ENCODE results near the gene UVSSA. TPM values are rescaled to one million over a fixed set of nuclear protein-coding genes. Genes with fewer than 3 reads are reported as not detected.

UVSSA gene
- polyA plus RNA-seq, 1 of the 3 experiments (the other 2 are of a cell fraction): 14.9 TPM

DNA sequence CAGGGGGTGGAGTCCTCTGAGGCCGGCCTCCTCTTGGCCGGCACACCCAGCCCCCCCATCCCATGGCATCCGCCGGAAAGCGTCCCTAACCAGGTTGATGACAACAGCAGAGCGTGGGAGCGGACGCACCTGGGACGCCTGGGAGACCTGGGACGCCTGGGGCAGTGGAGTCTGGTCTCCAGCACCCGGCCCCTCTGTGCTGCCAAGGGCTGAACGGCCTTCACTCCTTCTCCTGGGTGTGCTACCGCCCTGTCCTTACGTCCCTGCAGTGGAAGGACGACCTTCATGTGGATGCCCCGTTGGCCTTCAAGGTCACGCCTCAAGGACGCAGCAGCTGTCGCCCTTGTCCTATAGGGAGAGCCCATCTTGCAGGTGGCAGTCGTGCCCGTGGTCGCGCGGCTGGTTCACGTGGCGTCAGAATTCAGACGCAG lies 32.4 kb downstream of the UVSSA start:
- no peak overlapping the region for H3K4me2 ChIP-seq
- H3K9me2 ChIP-seq: no peaks in the 10 kb centered on the region
- H3K9ac ChIP-seq: no peak overlapping the region
- WGBS (ENCODE audit: low lambda C conversion rate): no CpG with 5 or more reads among the region's 27 CpGs
- ChIA-PET CTCF (no interaction called here), POLR2A (no interaction called here)
- no peaks in the 10 kb centered on the region for H4K20me1 ChIP-seq (ENCODE audit: insufficient read depth)
- no peaks in the 10 kb centered on the region for H3F3A ChIP-seq (replicated peaks; ENCODE audit: insufficient read depth)
- H3K4me1 ChIP-seq (ENCODE audit: control insufficient read depth in 1 of 2, insufficient read depth in 2 of 2, low read depth in 1 of 2, low read length in 1 of 2): no peaks in the 10 kb centered on the region
- no peak for TF ChIP-seq TEAD4 (IDR thresholded peaks at IDR 0.05; ENCODE audit: borderline replicate concordance, insufficient read depth)
- no peak for TF ChIP-seq EZH2phosphoT487 (IDR thresholded peaks at IDR 0.05; ENCODE audit: borderline replicate concordance, low read depth)
- TF ChIP-seq, protein P1, sequence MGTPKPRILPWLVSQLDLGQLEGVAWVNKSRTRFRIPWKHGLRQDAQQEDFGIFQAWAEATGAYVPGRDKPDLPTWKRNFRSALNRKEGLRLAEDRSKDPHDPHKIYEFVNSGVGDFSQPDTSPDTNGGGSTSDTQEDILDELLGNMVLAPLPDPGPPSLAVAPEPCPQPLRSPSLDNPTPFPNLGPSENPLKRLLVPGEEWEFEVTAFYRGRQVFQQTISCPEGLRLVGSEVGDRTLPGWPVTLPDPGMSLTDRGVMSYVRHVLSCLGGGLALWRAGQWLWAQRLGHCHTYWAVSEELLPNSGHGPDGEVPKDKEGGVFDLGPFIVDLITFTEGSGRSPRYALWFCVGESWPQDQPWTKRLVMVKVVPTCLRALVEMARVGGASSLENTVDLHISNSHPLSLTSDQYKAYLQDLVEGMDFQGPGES (IDR thresholded peaks at IDR 0.05; ENCODE audit: low read depth, low read length): no peak
- TF ChIP-seq ELF1 (IDR thresholded peaks at IDR 0.05): no peak
- no peak for TF ChIP-seq RCOR1 (IDR thresholded peaks at IDR 0.05; ENCODE audit: low read length)
- TF ChIP-seq TCF12 (IDR thresholded peaks at IDR 0.05): no peak
- TF ChIP-seq, protein P2, sequence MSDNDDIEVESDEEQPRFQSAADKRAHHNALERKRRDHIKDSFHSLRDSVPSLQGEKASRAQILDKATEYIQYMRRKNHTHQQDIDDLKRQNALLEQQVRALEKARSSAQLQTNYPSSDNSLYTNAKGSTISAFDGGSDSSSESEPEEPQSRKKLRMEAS (IDR thresholded peaks at IDR 0.05; ENCODE audit: low read depth): no peak
- no peak for TF ChIP-seq RXRA (IDR thresholded peaks at IDR 0.05; ENCODE audit: borderline replicate concordance, low read depth)
- TF ChIP-seq NFIC (IDR thresholded peaks at IDR 0.05; ENCODE audit: borderline replicate concordance): no peak
- H3K4me3 ChIP-seq (ENCODE audit: low read depth in 2 of 2, low read length in 1 of 2): no peak overlapping the region
- no peaks in the 10 kb centered on the region for H3K79me2 ChIP-seq (ENCODE audit: insufficient read depth)
- peaks cover 0 to 40% of the 10 kb centered on the region in 2 experiments for H3K36me3 ChIP-seq (replicated peaks in 1 of 2; ENCODE audit: control insufficient read depth in 1 of 2, insufficient read depth in 2 of 2, low read length in 1 of 2)
- H3K27ac ChIP-seq (ENCODE audit: low read depth in 2 of 2, low read length in 1 of 2): no peak overlapping the region
- no peak for DNase-seq
- no peaks in the 10 kb centered on the region for H3K9me3 ChIP-seq
- H3K27me3 ChIP-seq (ENCODE audit: insufficient read depth): no peaks in the 10 kb centered on the region
- no peak overlapping the region for H2AFZ ChIP-seq (ENCODE audit: low read depth)

DNA sequence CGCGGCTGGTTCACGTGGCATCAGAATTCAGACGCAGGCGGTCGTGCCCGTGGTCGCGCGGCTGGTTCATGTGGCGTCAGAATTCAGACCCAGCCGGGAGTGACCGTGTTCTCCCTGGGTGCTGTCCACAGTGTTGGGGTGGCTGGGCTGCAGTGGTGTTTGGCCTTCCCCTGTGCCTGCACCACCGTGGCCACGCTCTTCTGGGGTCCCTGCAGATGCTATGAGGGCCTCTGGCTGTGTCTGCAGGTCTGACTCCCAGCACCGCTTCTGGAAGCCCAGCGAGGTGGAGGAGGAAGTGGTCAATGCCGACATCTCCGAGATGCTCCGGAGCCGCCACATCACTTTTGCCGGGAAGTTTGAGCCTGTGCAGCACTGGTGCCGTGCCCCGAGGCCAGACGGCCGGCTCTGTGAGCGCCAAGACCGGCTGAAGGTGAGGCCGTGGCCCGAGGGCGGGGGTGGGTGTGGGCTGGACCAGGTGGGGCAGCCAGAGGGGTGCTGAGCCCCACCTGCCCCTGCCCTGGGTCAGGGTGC lies 32.9 kb downstream of the UVSSA start:
- no peaks in the 10 kb centered on the region for H3K9me2 ChIP-seq
- H3K4me1 ChIP-seq (ENCODE audit: control insufficient read depth in 1 of 2, insufficient read depth in 2 of 2, low read depth in 1 of 2, low read length in 1 of 2): no peaks in the 10 kb centered on the region
- H3K4me3 ChIP-seq (ENCODE audit: low read depth in 2 of 2, low read length in 1 of 2): no peak overlapping the region
- H4K20me1 ChIP-seq (ENCODE audit: insufficient read depth): no peaks in the 10 kb centered on the region
- ChIA-PET POLR2A (no interaction called here), CTCF (no interaction called here)
- no peak overlapping the region for H2AFZ ChIP-seq (ENCODE audit: low read depth)
- no peaks in the 10 kb centered on the region for H3F3A ChIP-seq (replicated peaks; ENCODE audit: insufficient read depth)
- WGBS (ENCODE audit: low lambda C conversion rate): 100% methylated on average over 5 of the region's 31 CpGs
- peaks cover 0 to 39% of the 10 kb centered on the region in 2 experiments for H3K36me3 ChIP-seq (replicated peaks in 1 of 2; ENCODE audit: control insufficient read depth in 1 of 2, insufficient read depth in 2 of 2, low read length in 1 of 2)
- no peaks in the 10 kb centered on the region for H3K9me3 ChIP-seq
- H3K79me2 ChIP-seq (ENCODE audit: insufficient read depth): no peaks in the 10 kb centered on the region
- TF ChIP-seq, protein P3, sequence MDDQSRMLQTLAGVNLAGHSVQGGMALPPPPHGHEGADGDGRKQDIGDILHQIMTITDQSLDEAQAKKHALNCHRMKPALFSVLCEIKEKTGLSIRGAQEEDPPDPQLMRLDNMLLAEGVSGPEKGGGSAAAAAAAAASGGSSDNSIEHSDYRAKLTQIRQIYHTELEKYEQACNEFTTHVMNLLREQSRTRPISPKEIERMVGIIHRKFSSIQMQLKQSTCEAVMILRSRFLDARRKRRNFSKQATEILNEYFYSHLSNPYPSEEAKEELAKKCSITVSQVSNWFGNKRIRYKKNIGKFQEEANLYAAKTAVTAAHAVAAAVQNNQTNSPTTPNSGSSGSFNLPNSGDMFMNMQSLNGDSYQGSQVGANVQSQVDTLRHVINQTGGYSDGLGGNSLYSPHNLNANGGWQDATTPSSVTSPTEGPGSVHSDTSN (IDR thresholded peaks at IDR 0.05): no peak
- TF ChIP-seq MEF2A (IDR thresholded peaks at IDR 0.05; ENCODE audit: borderline replicate concordance, low read depth) (no peak), POLR2AphosphoS5 (IDR thresholded peaks at IDR 0.05; ENCODE audit: low read depth, low read length) (no peak), FOSL2 (IDR thresholded peaks at IDR 0.05; ENCODE audit: borderline replicate concordance, low read depth) (no peak), MXI1 (IDR thresholded peaks at IDR 0.05; ENCODE audit: low read depth, low read length) (no peak), TCF12 (IDR thresholded peaks at IDR 0.05) (no peak)
- TF ChIP-seq, protein P4, sequence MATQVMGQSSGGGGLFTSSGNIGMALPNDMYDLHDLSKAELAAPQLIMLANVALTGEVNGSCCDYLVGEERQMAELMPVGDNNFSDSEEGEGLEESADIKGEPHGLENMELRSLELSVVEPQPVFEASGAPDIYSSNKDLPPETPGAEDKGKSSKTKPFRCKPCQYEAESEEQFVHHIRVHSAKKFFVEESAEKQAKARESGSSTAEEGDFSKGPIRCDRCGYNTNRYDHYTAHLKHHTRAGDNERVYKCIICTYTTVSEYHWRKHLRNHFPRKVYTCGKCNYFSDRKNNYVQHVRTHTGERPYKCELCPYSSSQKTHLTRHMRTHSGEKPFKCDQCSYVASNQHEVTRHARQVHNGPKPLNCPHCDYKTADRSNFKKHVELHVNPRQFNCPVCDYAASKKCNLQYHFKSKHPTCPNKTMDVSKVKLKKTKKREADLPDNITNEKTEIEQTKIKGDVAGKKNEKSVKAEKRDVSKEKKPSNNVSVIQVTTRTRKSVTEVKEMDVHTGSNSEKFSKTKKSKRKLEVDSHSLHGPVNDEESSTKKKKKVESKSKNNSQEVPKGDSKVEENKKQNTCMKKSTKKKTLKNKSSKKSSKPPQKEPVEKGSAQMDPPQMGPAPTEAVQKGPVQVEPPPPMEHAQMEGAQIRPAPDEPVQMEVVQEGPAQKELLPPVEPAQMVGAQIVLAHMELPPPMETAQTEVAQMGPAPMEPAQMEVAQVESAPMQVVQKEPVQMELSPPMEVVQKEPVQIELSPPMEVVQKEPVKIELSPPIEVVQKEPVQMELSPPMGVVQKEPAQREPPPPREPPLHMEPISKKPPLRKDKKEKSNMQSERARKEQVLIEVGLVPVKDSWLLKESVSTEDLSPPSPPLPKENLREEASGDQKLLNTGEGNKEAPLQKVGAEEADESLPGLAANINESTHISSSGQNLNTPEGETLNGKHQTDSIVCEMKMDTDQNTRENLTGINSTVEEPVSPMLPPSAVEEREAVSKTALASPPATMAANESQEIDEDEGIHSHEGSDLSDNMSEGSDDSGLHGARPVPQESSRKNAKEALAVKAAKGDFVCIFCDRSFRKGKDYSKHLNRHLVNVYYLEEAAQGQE (IDR thresholded peaks at IDR 0.05; ENCODE audit: low read depth, low read length): no peak
- TF ChIP-seq, protein P5, sequence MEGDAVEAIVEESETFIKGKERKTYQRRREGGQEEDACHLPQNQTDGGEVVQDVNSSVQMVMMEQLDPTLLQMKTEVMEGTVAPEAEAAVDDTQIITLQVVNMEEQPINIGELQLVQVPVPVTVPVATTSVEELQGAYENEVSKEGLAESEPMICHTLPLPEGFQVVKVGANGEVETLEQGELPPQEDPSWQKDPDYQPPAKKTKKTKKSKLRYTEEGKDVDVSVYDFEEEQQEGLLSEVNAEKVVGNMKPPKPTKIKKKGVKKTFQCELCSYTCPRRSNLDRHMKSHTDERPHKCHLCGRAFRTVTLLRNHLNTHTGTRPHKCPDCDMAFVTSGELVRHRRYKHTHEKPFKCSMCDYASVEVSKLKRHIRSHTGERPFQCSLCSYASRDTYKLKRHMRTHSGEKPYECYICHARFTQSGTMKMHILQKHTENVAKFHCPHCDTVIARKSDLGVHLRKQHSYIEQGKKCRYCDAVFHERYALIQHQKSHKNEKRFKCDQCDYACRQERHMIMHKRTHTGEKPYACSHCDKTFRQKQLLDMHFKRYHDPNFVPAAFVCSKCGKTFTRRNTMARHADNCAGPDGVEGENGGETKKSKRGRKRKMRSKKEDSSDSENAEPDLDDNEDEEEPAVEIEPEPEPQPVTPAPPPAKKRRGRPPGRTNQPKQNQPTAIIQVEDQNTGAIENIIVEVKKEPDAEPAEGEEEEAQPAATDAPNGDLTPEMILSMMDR (IDR thresholded peaks at IDR 0.05): no peak
- H3K27me3 ChIP-seq (ENCODE audit: insufficient read depth): no peaks in the 10 kb centered on the region
- no peak overlapping the region for H3K9ac ChIP-seq
- H3K4me2 ChIP-seq: no peak overlapping the region
- no peak for DNase-seq
- H3K27ac ChIP-seq (ENCODE audit: low read depth in 2 of 2, low read length in 1 of 2): no peak overlapping the region

Measured in SK-N-SH (cell line).